Fibroblast of mammary gland (primary cell): ENCODE measurements around the gene DENND5B.
"Not testable (repeated sequence)": the region's sequence is repeated elsewhere in the genome, so short reads cannot be mapped to it uniquely, and the experiment has no call there.

ENCODE experiments used
- DNase-seq: peaks from one replicate; pipeline ENCODE4 v3.0.0-alpha.2; 2010; ENCODE audit warnings: low read depth
- H3K4me3 ChIP-seq: 2 replicates; pipeline ENCODE4 v1.5.1; 2011; ENCODE audit warnings: low read depth, mild to moderate bottlenecking, low read length, moderate library complexity; ENCODE audit not compliant: control insufficient read depth
- TF ChIP-seq, protein P1 (sequence below): conservative IDR thresholded peaks from 2 replicates; pipeline ENCODE4 v1.5.1; 2011; ENCODE audit warnings: low read depth, low read length, inconsistent platforms; ENCODE audit not compliant: control insufficient read depth, insufficient read depth

The DENND5B gene

DNA sequence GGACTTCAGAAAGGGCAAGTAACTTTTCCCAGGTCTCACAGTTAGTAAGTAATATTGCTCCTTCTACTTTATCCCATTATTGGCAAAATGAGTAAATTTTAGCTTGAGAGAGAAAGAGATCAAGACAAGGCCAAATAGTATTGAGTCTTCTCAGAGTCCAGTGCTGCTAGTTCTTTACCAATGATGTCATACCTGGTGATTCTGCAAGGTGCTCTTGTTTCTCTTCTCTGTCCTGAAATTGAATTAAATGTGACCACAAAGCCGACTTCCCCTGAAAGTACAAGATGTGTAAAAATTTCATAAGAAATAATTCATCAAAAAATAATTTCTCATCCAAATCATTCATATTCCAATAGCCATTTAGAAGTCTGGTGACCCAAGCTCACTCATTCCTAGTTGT lies 167.5 kb downstream of the DENND5B start:
- no peak overlapping the region for H3K4me3 ChIP-seq
- TF ChIP-seq, protein P1, sequence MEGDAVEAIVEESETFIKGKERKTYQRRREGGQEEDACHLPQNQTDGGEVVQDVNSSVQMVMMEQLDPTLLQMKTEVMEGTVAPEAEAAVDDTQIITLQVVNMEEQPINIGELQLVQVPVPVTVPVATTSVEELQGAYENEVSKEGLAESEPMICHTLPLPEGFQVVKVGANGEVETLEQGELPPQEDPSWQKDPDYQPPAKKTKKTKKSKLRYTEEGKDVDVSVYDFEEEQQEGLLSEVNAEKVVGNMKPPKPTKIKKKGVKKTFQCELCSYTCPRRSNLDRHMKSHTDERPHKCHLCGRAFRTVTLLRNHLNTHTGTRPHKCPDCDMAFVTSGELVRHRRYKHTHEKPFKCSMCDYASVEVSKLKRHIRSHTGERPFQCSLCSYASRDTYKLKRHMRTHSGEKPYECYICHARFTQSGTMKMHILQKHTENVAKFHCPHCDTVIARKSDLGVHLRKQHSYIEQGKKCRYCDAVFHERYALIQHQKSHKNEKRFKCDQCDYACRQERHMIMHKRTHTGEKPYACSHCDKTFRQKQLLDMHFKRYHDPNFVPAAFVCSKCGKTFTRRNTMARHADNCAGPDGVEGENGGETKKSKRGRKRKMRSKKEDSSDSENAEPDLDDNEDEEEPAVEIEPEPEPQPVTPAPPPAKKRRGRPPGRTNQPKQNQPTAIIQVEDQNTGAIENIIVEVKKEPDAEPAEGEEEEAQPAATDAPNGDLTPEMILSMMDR: no peak
- no peak for DNase-seq

DNA sequence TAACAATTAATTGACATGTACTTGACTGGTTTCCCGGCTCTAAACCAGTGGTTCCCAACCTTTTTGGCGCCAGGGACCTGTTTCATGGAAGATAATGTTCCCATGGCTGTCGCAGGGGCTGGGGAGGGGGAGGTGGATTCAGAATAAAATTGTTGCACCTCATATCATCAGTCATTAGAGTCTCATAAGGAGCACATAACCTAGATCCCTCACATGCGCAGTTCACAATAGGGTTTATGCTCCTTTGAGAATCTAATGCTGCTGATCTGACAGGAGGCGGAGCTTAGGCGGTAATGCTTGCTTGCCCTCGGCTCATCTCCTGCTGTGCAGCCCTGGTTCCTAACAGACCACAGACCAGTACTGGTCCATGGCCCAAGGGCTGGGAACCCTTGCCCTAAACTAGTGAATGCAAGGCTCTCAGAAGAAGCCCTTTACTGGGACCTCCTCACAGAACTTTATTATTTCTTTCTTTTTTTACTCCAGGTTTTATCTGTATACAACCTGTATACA lies 178.6 kb downstream of the DENND5B start:
- H3K4me3 ChIP-seq: no peak overlapping the region
- TF ChIP-seq, protein P1: no peak
- no peak for DNase-seq

DNA sequence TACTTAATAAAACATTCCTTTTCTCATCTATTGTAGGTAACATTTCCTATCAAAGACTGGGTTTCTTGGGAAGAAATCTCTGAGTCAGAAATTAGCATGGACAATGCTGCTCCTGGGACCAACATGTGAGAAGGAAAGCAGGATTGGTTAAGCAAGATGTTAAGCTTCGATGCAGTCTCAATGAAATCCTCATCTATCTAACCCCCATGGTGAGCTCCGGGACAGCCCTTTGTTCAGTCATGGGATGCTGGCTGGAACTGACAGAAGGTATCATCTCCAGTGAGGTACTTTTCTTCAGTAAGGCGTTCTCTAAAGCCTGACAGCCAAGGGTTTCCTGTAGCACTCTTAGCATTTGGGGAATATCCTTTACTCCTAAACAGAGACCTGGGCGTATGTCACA lies 182.2 kb downstream of the DENND5B start:
- TF ChIP-seq, protein P1: no peak
- no peak overlapping the region for H3K4me3 ChIP-seq
- DNase-seq: no peak

DNA sequence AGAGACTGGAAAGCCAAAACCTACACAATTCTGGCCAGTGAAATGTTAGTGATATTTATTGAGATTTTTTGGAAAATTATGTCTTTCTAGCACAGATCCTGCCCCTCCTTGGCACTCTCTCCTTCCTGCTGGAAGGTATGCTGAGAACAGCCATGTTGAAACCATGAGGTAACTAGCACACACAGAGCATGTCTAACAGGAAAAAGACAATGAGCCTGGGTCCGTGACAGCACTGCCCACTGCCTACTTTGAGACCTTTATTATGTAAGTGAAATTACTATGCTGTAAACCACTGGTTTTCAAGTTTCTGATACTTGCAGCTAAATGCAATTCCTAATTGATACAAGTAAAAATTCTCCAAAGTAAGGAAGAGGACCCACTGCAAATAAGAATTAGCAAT lies 183.4 kb downstream of the DENND5B start:
- TF ChIP-seq, protein P1: no peak
- no peak overlapping the region for H3K4me3 ChIP-seq
- no peak for DNase-seq

DNA sequence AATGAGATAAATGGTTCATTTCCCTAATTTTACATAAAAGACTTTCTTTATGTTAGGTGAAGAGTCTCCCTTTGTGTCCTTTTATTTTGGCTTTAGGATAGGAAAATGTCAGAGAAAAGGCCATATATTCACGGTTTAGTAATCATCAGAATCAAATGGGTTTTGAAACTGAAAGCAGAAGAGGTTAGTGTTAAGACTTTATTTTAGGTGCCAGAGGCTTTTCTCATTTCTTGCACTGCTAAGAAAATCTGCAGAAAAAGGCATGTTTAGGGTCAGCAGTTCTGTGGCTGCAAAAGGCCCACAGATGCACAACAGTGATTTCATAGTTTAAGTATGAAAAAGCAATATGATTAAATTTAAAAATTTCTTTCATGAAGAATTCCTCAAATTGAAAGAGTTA lies 184.6 kb downstream of the DENND5B start:
- TF ChIP-seq, protein P1: no peak
- DNase-seq: no peak
- no peak overlapping the region for H3K4me3 ChIP-seq

DNA sequence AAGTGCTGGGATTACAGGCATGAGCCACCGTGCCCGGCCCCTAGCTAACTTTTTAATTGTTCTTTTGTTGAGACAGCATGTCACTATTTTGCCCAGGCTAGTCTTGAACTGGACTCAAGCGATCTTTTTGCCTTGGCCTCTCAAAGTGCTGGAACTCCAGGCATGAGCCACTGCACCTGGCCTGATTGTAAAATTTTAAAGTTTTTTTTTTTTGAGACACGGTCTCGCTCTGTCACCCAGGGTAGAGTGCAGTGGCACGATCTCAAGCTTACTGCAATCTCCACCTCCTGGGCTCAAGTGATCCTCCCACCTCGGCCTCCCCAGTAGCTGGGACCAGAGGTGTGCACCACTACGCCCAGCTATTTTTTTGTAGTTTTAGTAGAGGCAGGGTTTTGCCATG lies 185.9 kb downstream of the DENND5B start:
- TF ChIP-seq, protein P1: no peak
- H3K4me3 ChIP-seq: no peak overlapping the region
- DNase-seq: no peak

DNA sequence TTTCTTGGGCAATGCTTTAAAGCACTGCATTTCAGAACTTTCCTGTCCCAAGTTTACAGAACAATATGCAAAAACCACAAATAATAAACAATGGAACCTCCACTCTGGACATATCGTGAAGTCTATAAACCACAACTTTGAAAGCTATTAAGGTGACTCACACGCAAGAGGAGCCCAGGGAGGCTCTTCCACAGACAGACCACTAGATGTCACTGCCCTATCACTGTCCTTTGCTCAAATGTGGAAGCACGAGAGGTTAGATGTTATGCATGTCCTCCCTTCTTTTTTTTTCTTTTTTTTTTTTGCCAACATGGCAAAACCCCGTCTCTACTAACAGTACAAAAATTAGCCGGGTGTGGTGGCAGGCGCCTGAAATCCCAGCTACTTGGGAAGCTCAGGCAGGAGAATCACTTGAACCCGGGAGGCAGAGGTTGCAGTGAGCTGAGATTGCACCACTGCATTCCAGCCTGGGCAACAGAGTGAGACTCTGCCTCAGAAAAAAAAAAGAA lies 187.8 kb downstream of the DENND5B start:
- TF ChIP-seq, protein P1: peak; percentile 98
- DNase-seq: peak; percentile 94

More for the DNA sequence above, 187.8 kb downstream of the DENND5B start:
- H3K4me3 ChIP-seq: not testable (repeated sequence)
